Lung (tissue), 12 donors: ENCODE data around the gene GIGYF2. TPM values are rescaled to one million over a fixed set of nuclear protein-coding genes. Genes with fewer than 3 reads are reported as not detected.

Experiments
- ATAC-seq: fragments of 200-7000 bp; cut with Tn5 transposase; one replicate; pipeline ENCODE4 v1.9.1; 2020; ENCODE audit warnings: moderate number of reproducible peaks; ENCODE audit not compliant: insufficient read depth, low FRiP score
- DNase-seq, 3 donors: peaks; one replicate each; pipeline ENCODE4 v3.0.0-alpha.2; 2013 to 2017
- H3K27ac ChIP-seq, 2 donors: one replicate each; pipeline ENCODE4 v1.5.1; 2013; ENCODE audit warnings: mild to moderate bottlenecking in 2 of 2, moderate library complexity in 2 of 2, control low read depth in 1 of 2, inconsistent platforms in 1 of 2, low read depth in 1 of 2, low read length in 1 of 2
- H3K27me3 ChIP-seq, 3 donors: one replicate each; pipeline ENCODE4 v1.5.1; 2013; ENCODE audit warnings: low read length in 2 of 3; ENCODE audit not compliant: control insufficient read depth in 3 of 3, insufficient read depth in 3 of 3
- H3K36me3 ChIP-seq, 4 donors: one replicate each; pipeline ENCODE4 v1.5.1; 2013; ENCODE audit warnings: low read length in 4 of 4, mild to moderate bottlenecking in 1 of 4, moderate library complexity in 1 of 4; ENCODE audit not compliant: control insufficient read depth in 4 of 4, insufficient read depth in 4 of 4
- H3K4me1 ChIP-seq, 5 donors: one replicate each; pipeline ENCODE4 v1.5.1; 2013; ENCODE audit warnings: low read length in 5 of 5, mild to moderate bottlenecking in 2 of 5, moderate library complexity in 1 of 5; ENCODE audit not compliant: control insufficient read depth in 5 of 5, insufficient read depth in 5 of 5
- H3K4me3 ChIP-seq: one replicate; pipeline ENCODE4 v1.5.1; 2013; ENCODE audit warnings: mild to moderate bottlenecking, control low read depth, moderate library complexity
- H3K9ac ChIP-seq, 2 donors: one replicate each; pipeline ENCODE4 v1.5.1; 2013; ENCODE audit warnings: low read length in 2 of 2, control low read depth in 1 of 2; ENCODE audit not compliant: insufficient read depth in 1 of 2
- H3K9me3 ChIP-seq, 4 donors: one replicate each; pipeline ENCODE4 v1.5.1; 2013; ENCODE audit warnings: low read length in 3 of 4, mild to moderate bottlenecking in 1 of 4, moderate library complexity in 1 of 4; ENCODE audit not compliant: control insufficient read depth in 4 of 4, insufficient read depth in 3 of 4
- CTCF ChIP-seq: IDR thresholded peaks from 2 replicates; pipeline ENCODE4 v1.5.1; 2012; ENCODE audit warnings: mild to moderate bottlenecking; ENCODE audit errors: control extremely low read depth, extremely low read depth
- WGBS, 2 donors: extraction: QIAGEN DNeasy Blood & Tissue Kit; methylation state at CpG; one replicate each; pipeline ENCODE4 v1.1.7; 2013; 5-methylcytosine and 5-hydroxymethylcytosine counted together
- polyA plus RNA-seq, 2 donors: library from polyadenylated mRNA; stranded (reverse); fragments of 200-250 nt; gene quantifications; one replicate each; pipeline ENCODE4 v1.2.1, GENCODE V29; 2013
- total RNA-seq, 2 donors: library from RNA; depleted of rRNA in 1 of 2; stranded (reverse); fragments of >200 nt in 1 of 2; gene quantifications; one replicate each; pipeline ENCODE4 v1.2.1, GENCODE V29; 2014 to 2021
- donor health status: control.
- donor health status: control.
- donor health status: Bipolar disorder and iron deficiency.
- donor health status: healthy.
- donor health status: DM: yes; HTN: yes; CAD: no.

The GIGYF2 gene
- total and polyA plus RNA-seq, 4 donors: 15.9 to 145 (median 37.3) TPM

- H3K4me1 ChIP-seq: no peaks in the 10 kb centered on the region
- no peaks in the 10 kb centered on the region for H3K9me3 ChIP-seq
- no peak overlapping the region for H3K9ac ChIP-seq
- WGBS, 2 donors: 94 to 98% methylated on average over 9 of the region's 9 CpGs
- peaks cover 26 to 36% (median 34%) of the 10 kb centered on the region in 4 donors for H3K36me3 ChIP-seq
- no peak overlapping the region for H3K4me3 ChIP-seq
- ATAC-seq: no peak
- no peak overlapping the region for H3K27ac ChIP-seq
- no peaks in the 10 kb centered on the region for H3K27me3 ChIP-seq
- DNase-seq: no peak
- no peak for TF ChIP-seq CTCF
Measured at GRCh38 chr2:232860593-232861241, 163.6 kb downstream of the GIGYF2 start.

- no peak for TF ChIP-seq CTCF
- H3K9ac ChIP-seq: no peak overlapping the region
- no peak overlapping the region for H3K4me3 ChIP-seq
- H3K36me3 ChIP-seq: peaks cover 24 to 36% (median 31%) of the 10 kb centered on the region in 4 donors
- no peak for ATAC-seq
- WGBS, 2 donors: 95% methylated on average over 5 of the region's 5 CpGs
- no peaks in the 10 kb centered on the region for H3K4me1 ChIP-seq
- H3K9me3 ChIP-seq: no peaks in the 10 kb centered on the region
- no peaks in the 10 kb centered on the region for H3K27me3 ChIP-seq
- no peak overlapping the region for H3K27ac ChIP-seq
- no peak for DNase-seq
Measured at GRCh38 chr2:232861353-232861752, 164.2 kb downstream of the GIGYF2 start.

- DNase-seq (no peak), ATAC-seq (no peak)
- Histone ChIP-seq H3K36me3 (peaks cover 5 to 16% (median 14%) of the 10 kb centered on the region in 4 donors), H3K9ac (no peak overlapping the region), H3K4me3 (no peak overlapping the region), H3K27me3 (no peaks in the 10 kb centered on the region), H3K9me3 (no peaks in the 10 kb centered on the region), H3K4me1 (no peaks in the 10 kb centered on the region), H3K27ac (no peak overlapping the region)
- no peak for TF ChIP-seq CTCF
- WGBS, 2 donors: 97 to 98% methylated on average over 2 of the region's 2 CpGs
Measured at GRCh38 chr2:232863996-232864395, 166.9 kb downstream of the GIGYF2 start.

- Histone ChIP-seq H3K4me3 (no peak overlapping the region), H3K9ac (no peak overlapping the region), H3K9me3 (no peaks in the 10 kb centered on the region), H3K36me3 (peaks cover 0 to 12% (median 11%) of the 10 kb centered on the region in 4 donors), H3K27me3 (no peaks in the 10 kb centered on the region), H3K4me1 (no peaks in the 10 kb centered on the region), H3K27ac (no peak overlapping the region)
- TF ChIP-seq CTCF: no peak
- WGBS, 2 donors: 96 to 100% methylated on average over 1 of the region's 1 CpG
- DNase-seq (no peak), ATAC-seq (no peak)
Measured at GRCh38 chr2:232865165-232865564, 168.0 kb downstream of the GIGYF2 start.
